ENCODE results near the gene AK4. TPM values are rescaled to one million over a fixed set of nuclear protein-coding genes. Genes with fewer than 3 reads are reported as not detected.

The AK4 gene
- total RNA-seq, 1 experiment from 2014 or later: 5.5 TPM

- Histone ChIP-seq H3K4me3 (ENCODE audit: low read depth, low read length, poor library complexity, severe bottlenecking) (no peak overlapping the region), H3K4me1 (ENCODE audit: insufficient read depth, low read length, poor library complexity, severe bottlenecking) (peaks cover 14% of the 10 kb centered on the region), H3K27me3 (replicated peaks; ENCODE audit: insufficient read depth, low read depth, low read length, poor library complexity) (peaks cover 21% of the 10 kb centered on the region), H3K36me3 (ENCODE audit: insufficient read depth, low read length, poor library complexity, severe bottlenecking) (no peaks in the 10 kb centered on the region), H3K9me3 (ENCODE audit: low read depth, low read length, poor library complexity, severe bottlenecking) (no peaks in the 10 kb centered on the region), H3K27ac (ENCODE audit: low read depth, low read length, poor library complexity, severe bottlenecking) (no peak overlapping the region)
- no peak for DNase-seq (ENCODE audit: low spot score)
- ChIA-PET POLR2A (ENCODE audit: low non-redundant PET) (interaction anchor here (0.5 kb wide), 1 partner anchor 145 kb away, joined by 5 read pairs; no protein-coding TSS in a partner anchor), CTCF (no interaction called here)
- TF ChIP-seq EZH2 (IDR thresholded peaks at IDR 0.05; ENCODE audit: borderline replicate concordance, low read depth, low read length, poor library complexity, severe bottlenecking): no peak
- no peak for TF ChIP-seq CTCF (conservative IDR thresholded peaks at IDR 0.05; ENCODE audit: low read depth, low read length)
- no TSS peak for BruUV-seq (replicated peaks)
- intact Hi-C loops (cut with micrococcal nuclease; ENCODE audit: unreplicated experiment): no loop called here
Observed at GRCh38 chr1:65266476-65266875, 118.5 kb downstream of the AK4 start.

- Histone ChIP-seq H3K36me3 (ENCODE audit: insufficient read depth, low read length, poor library complexity, severe bottlenecking) (no peaks in the 10 kb centered on the region), H3K4me1 (ENCODE audit: insufficient read depth, low read length, poor library complexity, severe bottlenecking) (peaks cover 14% of the 10 kb centered on the region), H3K27ac (ENCODE audit: low read depth, low read length, poor library complexity, severe bottlenecking) (no peak overlapping the region), H3K4me3 (ENCODE audit: low read depth, low read length, poor library complexity, severe bottlenecking) (no peak overlapping the region), H3K9me3 (ENCODE audit: low read depth, low read length, poor library complexity, severe bottlenecking) (no peaks in the 10 kb centered on the region), H3K27me3 (replicated peaks; ENCODE audit: insufficient read depth, low read depth, low read length, poor library complexity) (peaks cover 21% of the 10 kb centered on the region)
- DNase-seq (ENCODE audit: low spot score): no peak
- intact Hi-C loops (cut with micrococcal nuclease; ENCODE audit: unreplicated experiment): no loop called here
- TF ChIP-seq CTCF (conservative IDR thresholded peaks at IDR 0.05; ENCODE audit: low read depth, low read length) (no peak), EZH2 (IDR thresholded peaks at IDR 0.05; ENCODE audit: borderline replicate concordance, low read depth, low read length, poor library complexity, severe bottlenecking) (no peak)
- POLR2A ChIA-PET (ENCODE audit: low non-redundant PET): no interaction called here
- BruUV-seq (replicated peaks): no TSS peak
- CTCF ChIA-PET: interaction anchor here (0.6 kb wide), 1 partner anchor 170 kb away, joined by 9 read pairs; no protein-coding TSS in a partner anchor
Observed at GRCh38 chr1:65267271-65267670, 119.3 kb downstream of the AK4 start.

GRCh38 chr1:65267683-65268082 is 119.7 kb downstream of the AK4 start:
- Histone ChIP-seq H3K4me3 (ENCODE audit: low read depth, low read length, poor library complexity, severe bottlenecking) (no peak overlapping the region), H3K9me3 (ENCODE audit: low read depth, low read length, poor library complexity, severe bottlenecking) (no peaks in the 10 kb centered on the region), H3K36me3 (ENCODE audit: insufficient read depth, low read length, poor library complexity, severe bottlenecking) (no peaks in the 10 kb centered on the region), H3K27ac (ENCODE audit: low read depth, low read length, poor library complexity, severe bottlenecking) (no peak overlapping the region), H3K4me1 (ENCODE audit: insufficient read depth, low read length, poor library complexity, severe bottlenecking) (peaks cover 14% of the 10 kb centered on the region), H3K27me3 (replicated peaks; ENCODE audit: insufficient read depth, low read depth, low read length, poor library complexity) (peaks cover 21% of the 10 kb centered on the region)
- no TSS peak for BruUV-seq (replicated peaks)
- DNase-seq (ENCODE audit: low spot score): no peak
- ChIA-PET CTCF (interaction anchor here (0.6 kb wide), 1 partner anchor 170 kb away, joined by 9 read pairs; no protein-coding TSS in a partner anchor), POLR2A (ENCODE audit: low non-redundant PET) (no interaction called here)
- no peak for TF ChIP-seq EZH2 (IDR thresholded peaks at IDR 0.05; ENCODE audit: borderline replicate concordance, low read depth, low read length, poor library complexity, severe bottlenecking)
- TF ChIP-seq CTCF (conservative IDR thresholded peaks at IDR 0.05; ENCODE audit: low read depth, low read length): no peak
- intact Hi-C loops (cut with micrococcal nuclease; ENCODE audit: unreplicated experiment): no loop called here
